CD14-positive monocyte (primary cell): ENCODE results near the gene SLC17A2. TPM values are rescaled to one million over a fixed set of nuclear protein-coding genes. Genes with fewer than 3 reads are reported as not detected.

Source experiments
- DNase-seq, 3 donors: peaks; one replicate each; pipeline ENCODE4 v3.0.0-alpha.2; 2011 to 2022
- H2AFZ ChIP-seq: 2 replicates; pipeline ENCODE4 v1.6.0; 2012; ENCODE audit warnings: mild to moderate bottlenecking, low read depth, low read length, inconsistent platforms; ENCODE audit not compliant: insufficient read depth, poor library complexity, severe bottlenecking
- H3K27ac ChIP-seq, 2 donors: 1 replicate in 1 of 2; 2 replicates in 1 of 2; pipeline ENCODE4 v1.5.1; 2012 to 2013; ENCODE audit warnings: low read length in 2 of 2, control low read depth in 1 of 2, inconsistent platforms in 1 of 2, low read depth in 1 of 2, mild to moderate bottlenecking in 1 of 2
- H3K27me3 ChIP-seq, 2 donors: one replicate each; pipeline versions ENCODE4 v1.6.0 to v1.6.1; 2011 to 2013; ENCODE audit warnings: low read length in 2 of 2; ENCODE audit not compliant: control insufficient read depth in 2 of 2, insufficient read depth in 2 of 2
- H3K36me3 ChIP-seq, 2 donors: replicated peaks in 1 of 2; 1 replicate in 1 of 2; 2 replicates in 1 of 2; pipeline versions ENCODE4 v1.5.1 to v1.6.1; 2012 to 2013; ENCODE audit warnings: low read length in 2 of 2, control low read depth in 1 of 2, inconsistent platforms in 1 of 2, mild to moderate bottlenecking in 1 of 2; ENCODE audit not compliant: insufficient read depth in 2 of 2, control insufficient read depth in 1 of 2
- H3K4me1 ChIP-seq, 2 donors: 1 replicate in 1 of 2; 2 replicates in 1 of 2; pipeline versions ENCODE4 v1.5.1 to v1.6.1; 2012 to 2013; ENCODE audit warnings: low read length in 2 of 2, control low read depth in 1 of 2, inconsistent platforms in 1 of 2, mild to moderate bottlenecking in 1 of 2, moderate library complexity in 1 of 2; ENCODE audit not compliant: insufficient read depth in 2 of 2, control insufficient read depth in 1 of 2
- H3K4me2 ChIP-seq: replicated peaks from 2 replicates; pipeline ENCODE3; 2012; ENCODE audit warnings: low read length, moderate library complexity, mild to moderate bottlenecking; ENCODE audit not compliant: poor library complexity, severe bottlenecking; ENCODE audit errors: extremely low read depth
- H3K4me3 ChIP-seq, 3 experiments: fragments of 200-600 bp in 1 of 3; sonication (generic) in 1 of 3; replicated peaks in 1 of 3; 1 replicate in 2 of 3; 2 replicates in 1 of 3; pipeline ENCODE4 v1.5.1; 2011 to 2013; ENCODE audit warnings: low read length in 3 of 3, mild to moderate bottlenecking in 3 of 3, control low read depth in 2 of 3, low read depth in 2 of 3, inconsistent platforms in 1 of 3, moderate library complexity in 1 of 3
- H3K79me2 ChIP-seq: 2 replicates; pipeline ENCODE4 v1.6.0; 2012; ENCODE audit warnings: mild to moderate bottlenecking, control low read depth, inconsistent platforms, low read length, moderate library complexity; ENCODE audit not compliant: insufficient read depth
- H3K9ac ChIP-seq: 2 replicates; pipeline ENCODE4 v1.6.0; 2017; ENCODE audit warnings: low read length, mild to moderate bottlenecking; ENCODE audit not compliant: insufficient read depth, poor library complexity, severe bottlenecking
- H3K9me3 ChIP-seq, 2 donors: replicated peaks in 1 of 2; 1 replicate in 1 of 2; 2 replicates in 1 of 2; pipeline versions ENCODE4 v1.5.1 to v1.6.1; 2012 to 2013; ENCODE audit warnings: low read length in 2 of 2, control low read depth in 1 of 2; ENCODE audit not compliant: control insufficient read depth in 1 of 2, insufficient read depth in 1 of 2
- H4K20me1 ChIP-seq: 2 replicates; pipeline ENCODE4 v1.6.0; 2012; ENCODE audit warnings: mild to moderate bottlenecking, low read length, control low read depth, moderate library complexity; ENCODE audit not compliant: insufficient read depth
- H3K27ac Mint-ChIP-seq, 7 donors: one replicate each; pipeline ENCODE4 v1.8.0; 2020; ENCODE audit warnings: mild to moderate bottlenecking in 7 of 7, mixed read lengths in 7 of 7, moderate library complexity in 6 of 7, inconsistent platforms in 2 of 7
- H3K27me3 Mint-ChIP-seq, 3 donors: one replicate each; pipeline ENCODE4 v1.8.0; 2021 to 2022; ENCODE audit warnings: low read depth in 3 of 3, mild to moderate bottlenecking in 3 of 3, mixed read lengths in 3 of 3, moderate library complexity in 3 of 3, inconsistent platforms in 1 of 3
- H3K36me3 Mint-ChIP-seq, 2 donors: one replicate each; pipeline ENCODE4 v1.8.0; 2020; ENCODE audit warnings: mixed read lengths in 2 of 2, inconsistent platforms in 1 of 2, mild to moderate bottlenecking in 1 of 2
- H3K4me1 Mint-ChIP-seq: one replicate; pipeline ENCODE4 v1.8.0; 2020; ENCODE audit warnings: mild to moderate bottlenecking, mixed read lengths
- H3K4me3 Mint-ChIP-seq, 2 donors: one replicate each; pipeline ENCODE4 v1.8.0; 2020; ENCODE audit warnings: mild to moderate bottlenecking in 2 of 2, mixed read lengths in 2 of 2, moderate library complexity in 1 of 2
- H3K9me3 Mint-ChIP-seq, 7 donors: one replicate each; pipeline ENCODE4 v1.8.0; 2020 to 2022; ENCODE audit warnings: mixed read lengths in 7 of 7, mild to moderate bottlenecking in 6 of 7, moderate library complexity in 6 of 7, inconsistent platforms in 2 of 7
- CTCF ChIP-seq: fragments of 200-600 bp; IDR thresholded peaks from one replicate; pipeline ENCODE4 v1.8.0; 2022; ENCODE audit warnings: antibody characterized with exemption, mild to moderate bottlenecking
- whole genome bisulfite sequencing: methylation state at CpG from one replicate; pipeline ENCODE4 v1.1.5; 2013; ENCODE audit warnings: missing lambda C conversion rate; ENCODE audit not compliant: insufficient coverage; 5-methylcytosine and 5-hydroxymethylcytosine counted together
- intact Hi-C, 2 donors: fragments of 100-400 bp; cut with micrococcal nuclease; formaldehyde crosslinking; loops; one replicate each; pipeline versions ENCODE4 v1.15.0 to v1.15.1; 2023
- polyA plus RNA-seq, 3 donors: library from polyadenylated mRNA; depleted of rRNA in 1 of 3; unstranded in 2 of 3; stranded (reverse) in 1 of 3; fragments of 300-500 nt in 2 of 3; fragments of >200 nt in 1 of 3; fragmentation: Illumina TruSeq in 2 of 3; gene quantifications; 1 replicate in 2 of 3; 2 replicates in 1 of 3; pipeline ENCODE4 v1.2.3, GENCODE V29; 2012 to 2021

SLC17A2 gene
- polyA plus RNA-seq, 3 donors, result not detected

DNA sequence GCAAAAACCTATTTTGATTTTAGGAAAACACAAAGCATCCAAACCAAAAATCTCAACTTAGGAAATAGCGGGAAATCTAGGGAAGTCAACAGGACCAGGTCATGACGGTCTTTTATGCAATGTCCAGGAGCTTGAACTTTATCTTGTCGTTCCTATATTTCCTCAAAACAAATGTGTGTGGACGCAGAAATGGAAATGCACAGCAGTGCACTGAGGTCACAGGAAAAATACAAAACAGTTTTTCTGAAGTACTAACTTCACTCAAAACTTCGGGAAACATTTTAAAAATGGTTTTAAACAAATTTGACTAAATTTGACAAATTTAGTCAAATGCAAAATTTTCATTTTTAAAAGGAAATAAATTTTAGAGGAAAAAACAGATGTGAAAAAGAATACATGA is 5.5 kb upstream of the SLC17A2 start:
- Histone ChIP-seq H4K20me1 (no peaks in the 10 kb centered on the region), H3K36me3 (no peaks in the 10 kb centered on the region), H3K27me3 (no peaks in the 10 kb centered on the region), H3K79me2 (no peaks in the 10 kb centered on the region), H3K9me3 (no peaks in the 10 kb centered on the region), H3K4me1 (no peaks in the 10 kb centered on the region), H3K4me2 (no peak overlapping the region), H3K9ac (no peak overlapping the region), H3K27ac (no peak overlapping the region), H3K4me3 (no peak overlapping the region), H2AFZ (no peak overlapping the region)
- H3K9me3 Mint-ChIP-seq, result peaks cover 0 to 2% (median 0%) of the 10 kb centered on the region in 7 donors
- no peak overlapping the region for H3K4me3 Mint-ChIP-seq
- no peak overlapping the region for H3K27ac Mint-ChIP-seq
- TF ChIP-seq CTCF, result no peak
- WGBS, result 90% methylated on average over 2 of the region's 5 CpGs
- DNase-seq, result no peak
- H3K4me1 Mint-ChIP-seq, result peaks cover 3% of the 10 kb centered on the region
- H3K36me3 Mint-ChIP-seq, result no peaks in the 10 kb centered on the region
- H3K27me3 Mint-ChIP-seq, result peaks cover 0 to 4% (median 3%) of the 10 kb centered on the region in 3 donors
- intact Hi-C loops, result no loop called here

GRCh38 chr6:25934735-25935313 is 4.3 kb upstream of the SLC17A2 start:
- no peaks in the 10 kb centered on the region for H3K36me3 Mint-ChIP-seq
- no peaks in the 10 kb centered on the region for H3K27me3 ChIP-seq
- H3K4me3 ChIP-seq, result no peak overlapping the region
- no peaks in the 10 kb centered on the region for H3K36me3 ChIP-seq
- peaks cover 3% of the 10 kb centered on the region for H3K4me1 Mint-ChIP-seq
- no peaks in the 10 kb centered on the region for H3K9me3 ChIP-seq
- H3K27me3 Mint-ChIP-seq, result peaks cover 0 to 4% (median 3%) of the 10 kb centered on the region in 3 donors
- TF ChIP-seq CTCF, result no peak
- H3K4me3 Mint-ChIP-seq, result no peak overlapping the region
- H3K4me2 ChIP-seq, result no peak overlapping the region
- no peak for DNase-seq
- 100% methylated on average over 1 of the region's 3 CpGs for WGBS
- H3K27ac Mint-ChIP-seq, result no peak overlapping the region
- intact Hi-C loops, result no loop called here
- H3K9ac ChIP-seq, result no peak overlapping the region
- no peaks in the 10 kb centered on the region for H4K20me1 ChIP-seq
- H3K9me3 Mint-ChIP-seq, result peaks cover 0 to 2% (median 0%) of the 10 kb centered on the region in 7 donors
- H3K27ac ChIP-seq, result no peak overlapping the region
- no peaks in the 10 kb centered on the region for H3K79me2 ChIP-seq
- H2AFZ ChIP-seq, result no peak overlapping the region
- H3K4me1 ChIP-seq, result no peaks in the 10 kb centered on the region
